GM12865 (cell line): ENCODE data around the gene FAM13A.
"Not testable (repeated sequence)": the region's sequence is repeated elsewhere in the genome, so short reads cannot be mapped to it uniquely, and the experiment has no call there.

ENCODE experiments used
- DNase-seq: peaks from one replicate; pipeline ENCODE4 v3.0.0; 2010; ENCODE audit warnings: low read depth
- H3K4me3 ChIP-seq: 2 replicates; pipeline ENCODE4 v1.5.1; 2011; ENCODE audit warnings: mild to moderate bottlenecking, low read depth, low read length, control low read depth
- TF ChIP-seq, protein P1 (sequence below): IDR thresholded peaks from 2 replicates; pipeline ENCODE4 v1.5.1; 2011; ENCODE audit warnings: low read length, control low read depth, low read depth, inconsistent platforms; ENCODE audit not compliant: insufficient read depth; ENCODE audit errors: missing control alignments

Gene FAM13A

DNA sequence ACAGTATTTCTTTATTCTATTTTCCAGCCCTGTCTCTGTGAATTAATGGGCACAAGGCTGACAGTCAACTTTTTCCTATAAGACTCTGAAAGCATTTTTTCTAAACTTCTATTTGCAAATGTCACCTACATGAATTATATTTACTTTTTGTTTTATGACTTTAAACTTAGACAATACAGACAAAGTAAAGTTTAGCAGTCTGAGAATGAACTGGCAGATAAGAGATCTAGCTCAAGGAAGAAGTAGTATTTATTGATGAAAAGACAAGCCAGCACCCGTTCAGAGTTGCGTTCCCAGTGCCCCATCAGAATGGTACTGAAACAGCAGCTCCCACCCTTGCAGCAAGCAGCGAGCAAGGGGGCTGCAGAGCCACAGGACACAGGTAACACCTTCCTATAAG lies 148.5 kb downstream of the FAM13A start:
- TF ChIP-seq, protein P1, sequence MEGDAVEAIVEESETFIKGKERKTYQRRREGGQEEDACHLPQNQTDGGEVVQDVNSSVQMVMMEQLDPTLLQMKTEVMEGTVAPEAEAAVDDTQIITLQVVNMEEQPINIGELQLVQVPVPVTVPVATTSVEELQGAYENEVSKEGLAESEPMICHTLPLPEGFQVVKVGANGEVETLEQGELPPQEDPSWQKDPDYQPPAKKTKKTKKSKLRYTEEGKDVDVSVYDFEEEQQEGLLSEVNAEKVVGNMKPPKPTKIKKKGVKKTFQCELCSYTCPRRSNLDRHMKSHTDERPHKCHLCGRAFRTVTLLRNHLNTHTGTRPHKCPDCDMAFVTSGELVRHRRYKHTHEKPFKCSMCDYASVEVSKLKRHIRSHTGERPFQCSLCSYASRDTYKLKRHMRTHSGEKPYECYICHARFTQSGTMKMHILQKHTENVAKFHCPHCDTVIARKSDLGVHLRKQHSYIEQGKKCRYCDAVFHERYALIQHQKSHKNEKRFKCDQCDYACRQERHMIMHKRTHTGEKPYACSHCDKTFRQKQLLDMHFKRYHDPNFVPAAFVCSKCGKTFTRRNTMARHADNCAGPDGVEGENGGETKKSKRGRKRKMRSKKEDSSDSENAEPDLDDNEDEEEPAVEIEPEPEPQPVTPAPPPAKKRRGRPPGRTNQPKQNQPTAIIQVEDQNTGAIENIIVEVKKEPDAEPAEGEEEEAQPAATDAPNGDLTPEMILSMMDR = no peak
- DNase-seq = no peak
- H3K4me3 ChIP-seq = no peak overlapping the region

- DNase-seq = no peak
- TF ChIP-seq, protein P1 = no peak
- H3K4me3 ChIP-seq = no peak overlapping the region
Measured at GRCh38 chr4:88908003-88908402, 149.0 kb downstream of the FAM13A start.

GRCh38 chr4:88907478-88907877 lies 149.5 kb downstream of the FAM13A start:
- TF ChIP-seq, protein P1 = no peak
- no peak for DNase-seq
- H3K4me3 ChIP-seq = no peak overlapping the region

GRCh38 chr4:88904240-88904639 lies 152.7 kb downstream of the FAM13A start:
- DNase-seq, H3K4me3 ChIP-seq: not testable (repeated sequence)

DNA sequence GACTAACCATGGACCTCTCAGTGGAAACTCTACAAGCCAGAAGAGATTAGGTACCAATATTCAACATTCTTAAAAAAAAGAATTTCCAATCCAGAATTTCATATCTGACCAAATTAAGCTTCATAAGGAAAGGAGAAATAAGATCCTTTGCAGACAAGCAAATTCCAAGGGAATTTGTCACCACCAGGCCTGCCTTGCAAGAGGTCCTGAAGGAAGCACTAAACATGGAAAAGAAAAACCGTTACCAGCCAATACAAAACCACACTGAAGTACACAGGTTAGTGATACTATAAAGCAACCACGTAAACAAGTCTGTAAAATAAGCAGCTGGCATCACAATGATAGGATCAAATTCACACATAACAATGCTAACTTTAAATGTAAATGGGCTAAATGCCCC lies 156.6 kb downstream of the FAM13A start:
- H3K4me3 ChIP-seq = no peak overlapping the region
- DNase-seq = no peak
- TF ChIP-seq, protein P1 = no peak

- H3K4me3 ChIP-seq = no peak overlapping the region
- DNase-seq = no peak
- TF ChIP-seq, protein P1 = no peak
Measured at GRCh38 chr4:88897752-88898151, 159.2 kb downstream of the FAM13A start.

- no peak overlapping the region for H3K4me3 ChIP-seq
- no peak for DNase-seq
- TF ChIP-seq, protein P1 = no peak
Measured at GRCh38 chr4:88897180-88897579, 159.8 kb downstream of the FAM13A start.
